Parathyroid adenoma (tissue), 2 donors: ENCODE data around the gene GPR15LG.

ENCODE experiments used
- H2AFZ ChIP-seq: fragments of 300-600 bp; sonication (generic); one replicate; pipeline ENCODE4 v1.7.0; 2017; ENCODE audit warnings: antibody characterized with exemption, mild to moderate bottlenecking
- H3K27ac ChIP-seq: fragments of 300-600 bp; sonication (generic); one replicate; pipeline ENCODE4 v1.7.0; 2017
- H3K27me3 ChIP-seq: fragments of 300-600 bp; sonication (generic); one replicate; pipeline ENCODE4 v1.7.0; 2017; ENCODE audit warnings: low read length; ENCODE audit not compliant: control insufficient read depth, insufficient read depth
- H3K36me3 ChIP-seq: fragments of 300-600 bp; sonication (generic); one replicate; pipeline ENCODE4 v1.7.0; 2017; ENCODE audit warnings: low read length; ENCODE audit not compliant: control insufficient read depth, insufficient read depth
- H3K4me1 ChIP-seq: fragments of 300-600 bp; sonication (generic); one replicate; pipeline ENCODE4 v1.7.0; 2017; ENCODE audit warnings: control low read depth
- H3K4me2 ChIP-seq: fragments of 300-600 bp; sonication (generic); one replicate; pipeline ENCODE4 v1.7.0; 2017; ENCODE audit warnings: low read length
- H3K4me3 ChIP-seq: fragments of 300-600 bp; sonication (generic); one replicate; pipeline ENCODE4 v1.7.0; 2017; ENCODE audit warnings: low read depth, low read length
- H3K79me2 ChIP-seq: fragments of 300-600 bp; sonication (generic); one replicate; pipeline ENCODE4 v1.7.0; 2017; ENCODE audit warnings: control low read depth
- H3K9ac ChIP-seq: fragments of 300-600 bp; sonication (generic); one replicate; pipeline ENCODE4 v1.7.0; 2017; ENCODE audit warnings: mild to moderate bottlenecking
- H3K9me3 ChIP-seq: fragments of 300-600 bp; sonication (generic); one replicate; pipeline ENCODE4 v1.7.0; 2017; ENCODE audit warnings: low read length; ENCODE audit not compliant: control insufficient read depth
- CTCF ChIP-seq: fragments of 300-600 bp; sonication (generic); IDR thresholded peaks from one replicate; pipeline ENCODE4 v1.7.0; 2017; ENCODE audit warnings: antibody characterized with exemption, mild to moderate bottlenecking
- donor health status: primary hyperparathyroidism.

GPR15LG gene

GRCh38 chr10:84156768-84157167, 16.8 kb upstream of the GPR15LG start:
- Histone ChIP-seq H3K27me3 (no peaks in the 10 kb centered on the region), H3K4me1 (peaks cover 6% of the 10 kb centered on the region), H3K36me3 (no peaks in the 10 kb centered on the region), H3K9ac (no peak overlapping the region), H3K9me3 (no peaks in the 10 kb centered on the region), H3K27ac (no peak overlapping the region), H2AFZ (no peak overlapping the region), H3K79me2 (no peaks in the 10 kb centered on the region), H3K4me2 (no peak overlapping the region), H3K4me3 (no peak overlapping the region)
- no peak for TF ChIP-seq CTCF

GRCh38 chr10:84158061-84158460, 15.5 kb upstream of the GPR15LG start:
- Histone ChIP-seq H3K27me3 (no peaks in the 10 kb centered on the region), H3K4me1 (peaks cover 6% of the 10 kb centered on the region), H3K9me3 (no peaks in the 10 kb centered on the region), H3K9ac (no peak overlapping the region), H2AFZ (no peak overlapping the region), H3K79me2 (no peaks in the 10 kb centered on the region), H3K27ac (no peak overlapping the region), H3K4me2 (no peak overlapping the region), H3K4me3 (no peak overlapping the region), H3K36me3 (no peaks in the 10 kb centered on the region)
- TF ChIP-seq CTCF = no peak

GRCh38 chr10:84158550-84158949, 15.1 kb upstream of the GPR15LG start:
- Histone ChIP-seq H3K9me3 (no peaks in the 10 kb centered on the region), H3K4me1 (peaks cover 6% of the 10 kb centered on the region), H2AFZ (no peak overlapping the region), H3K4me3 (no peak overlapping the region), H3K27ac (no peak overlapping the region), H3K79me2 (no peaks in the 10 kb centered on the region), H3K36me3 (no peaks in the 10 kb centered on the region), H3K27me3 (no peaks in the 10 kb centered on the region), H3K4me2 (no peak overlapping the region), H3K9ac (no peak overlapping the region)
- TF ChIP-seq CTCF = no peak

GRCh38 chr10:84159076-84159685, 14.4 kb upstream of the GPR15LG start:
- H3K79me2 ChIP-seq = no peaks in the 10 kb centered on the region
- no peak for TF ChIP-seq CTCF
- no peaks in the 10 kb centered on the region for H3K27me3 ChIP-seq
- no peak overlapping the region for H3K4me2 ChIP-seq
- no peak overlapping the region for H3K9ac ChIP-seq
- no peak overlapping the region for H3K4me3 ChIP-seq
- peak overlapping the region; percentile 51 for H2AFZ ChIP-seq
- H3K9me3 ChIP-seq = no peaks in the 10 kb centered on the region
- H3K4me1 ChIP-seq = peaks cover 6% of the 10 kb centered on the region
- H3K36me3 ChIP-seq = no peaks in the 10 kb centered on the region
- H3K27ac ChIP-seq = no peak overlapping the region

GRCh38 chr10:84160663-84161362, 12.8 kb upstream of the GPR15LG start:
- H3K9me3 ChIP-seq = no peaks in the 10 kb centered on the region
- H3K36me3 ChIP-seq = no peaks in the 10 kb centered on the region
- peaks cover 6% of the 10 kb centered on the region for H3K4me1 ChIP-seq
- H3K79me2 ChIP-seq = no peaks in the 10 kb centered on the region
- no peak overlapping the region for H3K27ac ChIP-seq
- no peak overlapping the region for H3K4me2 ChIP-seq
- H3K9ac ChIP-seq = no peak overlapping the region
- no peaks in the 10 kb centered on the region for H3K27me3 ChIP-seq
- H2AFZ ChIP-seq = no peak overlapping the region
- no peak overlapping the region for H3K4me3 ChIP-seq
- TF ChIP-seq CTCF = no peak
